Colonic mucosa (tissue), 4 donors: ENCODE data around the gene SNN. TPM values are rescaled to one million over a fixed set of nuclear protein-coding genes. Genes with fewer than 3 reads are reported as not detected.

ENCODE experiments used
- DNase-seq: peaks from one replicate; pipeline ENCODE4 v3.0.0-alpha.2; 2020
- H3K27ac ChIP-seq: fragments of 200-600 bp; one replicate; pipeline ENCODE4 v1.8.0; 2021
- H3K27me3 ChIP-seq: fragments of 200-600 bp; one replicate; pipeline ENCODE4 v1.8.0; 2021
- H3K36me3 ChIP-seq: fragments of 200-600 bp; one replicate; pipeline ENCODE4 v1.8.0; 2021
- H3K4me1 ChIP-seq: fragments of 200-600 bp; one replicate; pipeline ENCODE4 v1.8.0; 2021; ENCODE audit warnings: mild to moderate bottlenecking
- H3K4me3 ChIP-seq: fragments of 200-600 bp; one replicate; pipeline ENCODE4 v1.8.0; 2021
- H3K9ac ChIP-seq, 2 donors: one replicate each; pipeline ENCODE4 v1.7.0; 2013; ENCODE audit warnings: control low read depth in 2 of 2, low read depth in 2 of 2, low read length in 2 of 2
- H3K9me3 ChIP-seq: fragments of 200-600 bp; one replicate; pipeline ENCODE4 v1.8.0; 2021
- intact Hi-C: fragments of 100-400 bp; cut with DNase I; formaldehyde crosslinking; loops from one replicate; pipeline ENCODE4 v1.14.1; 2022
- total RNA-seq, 2 donors: library from RNA; stranded (reverse); fragmentation: NEBNext Ultra II Directional in 1 of 2; extraction: Animal tissue kit (Norgen Biotek cat#: 25700) in 1 of 2; gene quantifications; one replicate each; pipeline ENCODE4 v1.2.1, GENCODE V29; 2021
- TF ChIP-seq, protein P1 (sequence below): fragments of 200-600 bp; IDR thresholded peaks from one replicate; pipeline ENCODE4 v1.8.0; 2022; ENCODE audit warnings: antibody characterized with exemption, mild to moderate bottlenecking
- donor health status: healthy.
- donor health status: DM: no; HTN: no; CAD: no.
- donor health status: DM: no; HTN: no; CAD: no.

SNN gene
- total RNA-seq, 2 donors from 2014 or later = 2.4 to 5.6 TPM

DNA sequence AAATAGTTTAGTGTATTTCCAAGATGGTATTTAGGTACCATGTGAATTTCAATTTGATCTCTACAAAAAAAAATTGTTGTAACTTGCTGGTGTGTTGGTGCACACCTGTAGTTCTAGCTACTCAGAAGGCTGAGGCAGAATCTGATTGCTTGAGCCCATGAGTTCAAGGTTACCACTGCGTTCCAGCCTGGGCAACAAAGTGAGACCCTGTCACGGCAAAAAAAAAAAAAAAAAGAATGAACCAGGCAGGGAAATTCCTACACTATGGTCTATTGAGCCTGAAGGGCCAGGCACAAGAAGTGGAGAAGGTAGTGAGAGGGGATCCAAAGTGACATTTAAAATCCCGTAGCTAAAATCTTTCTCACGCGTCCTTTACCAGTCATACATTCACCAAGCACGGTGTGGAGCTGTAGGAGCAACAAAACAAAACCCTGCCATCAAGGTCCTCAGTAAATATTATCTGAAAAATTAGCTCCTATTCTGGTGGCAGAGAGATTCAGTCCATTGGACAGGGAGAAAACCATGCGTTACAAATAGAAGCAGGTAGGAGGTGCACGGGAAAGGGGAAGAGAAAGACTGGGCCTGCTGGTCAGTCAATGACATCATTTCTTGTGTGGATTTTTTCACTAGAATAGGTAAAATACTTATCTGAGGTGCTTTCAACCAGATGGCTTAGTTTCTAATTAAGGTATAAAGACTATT lies 47.1 kb downstream of the SNN start:
- TF ChIP-seq, protein P1, sequence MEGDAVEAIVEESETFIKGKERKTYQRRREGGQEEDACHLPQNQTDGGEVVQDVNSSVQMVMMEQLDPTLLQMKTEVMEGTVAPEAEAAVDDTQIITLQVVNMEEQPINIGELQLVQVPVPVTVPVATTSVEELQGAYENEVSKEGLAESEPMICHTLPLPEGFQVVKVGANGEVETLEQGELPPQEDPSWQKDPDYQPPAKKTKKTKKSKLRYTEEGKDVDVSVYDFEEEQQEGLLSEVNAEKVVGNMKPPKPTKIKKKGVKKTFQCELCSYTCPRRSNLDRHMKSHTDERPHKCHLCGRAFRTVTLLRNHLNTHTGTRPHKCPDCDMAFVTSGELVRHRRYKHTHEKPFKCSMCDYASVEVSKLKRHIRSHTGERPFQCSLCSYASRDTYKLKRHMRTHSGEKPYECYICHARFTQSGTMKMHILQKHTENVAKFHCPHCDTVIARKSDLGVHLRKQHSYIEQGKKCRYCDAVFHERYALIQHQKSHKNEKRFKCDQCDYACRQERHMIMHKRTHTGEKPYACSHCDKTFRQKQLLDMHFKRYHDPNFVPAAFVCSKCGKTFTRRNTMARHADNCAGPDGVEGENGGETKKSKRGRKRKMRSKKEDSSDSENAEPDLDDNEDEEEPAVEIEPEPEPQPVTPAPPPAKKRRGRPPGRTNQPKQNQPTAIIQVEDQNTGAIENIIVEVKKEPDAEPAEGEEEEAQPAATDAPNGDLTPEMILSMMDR = no peak
- Histone ChIP-seq H3K27me3 (no peaks in the 10 kb centered on the region), H3K9ac (no peak overlapping the region), H3K36me3 (peaks cover 9% of the 10 kb centered on the region), H3K27ac (no peak overlapping the region), H3K9me3 (no peaks in the 10 kb centered on the region), H3K4me3 (no peak overlapping the region), H3K4me1 (no peaks in the 10 kb centered on the region)
- intact Hi-C loops = loop anchor here (5.0 kb wide), 1 partner anchor 318 kb away; no protein-coding TSS in a partner anchor
- DNase-seq = no peak

DNA sequence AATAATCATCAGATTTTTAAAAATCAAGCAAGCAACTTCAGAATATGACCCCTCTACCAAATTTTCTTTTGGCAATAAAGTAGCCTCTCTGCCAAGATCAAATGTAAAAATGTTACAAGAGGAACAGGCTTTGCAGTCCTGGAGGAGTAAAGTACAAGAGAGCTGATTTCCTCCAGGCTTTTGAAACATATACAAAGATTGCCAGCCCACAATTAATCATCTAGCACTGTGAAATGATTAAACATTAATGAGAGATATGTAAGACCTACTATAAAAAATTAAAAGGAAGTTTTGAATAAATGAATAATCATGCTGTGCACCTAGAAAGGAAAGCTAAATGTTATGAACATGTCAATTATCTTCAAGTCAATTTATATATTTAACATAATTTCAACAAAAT lies 48.1 kb downstream of the SNN start:
- no peak overlapping the region for H3K27ac ChIP-seq
- H3K4me1 ChIP-seq = no peaks in the 10 kb centered on the region
- H3K27me3 ChIP-seq = no peaks in the 10 kb centered on the region
- TF ChIP-seq, protein P1 = no peak
- no peak overlapping the region for H3K4me3 ChIP-seq
- H3K9ac ChIP-seq = no peak overlapping the region
- intact Hi-C loops = loop anchor here (5.0 kb wide), 1 partner anchor 319 kb away; no protein-coding TSS in a partner anchor
- peaks cover 17% of the 10 kb centered on the region for H3K36me3 ChIP-seq
- no peak for DNase-seq
- no peaks in the 10 kb centered on the region for H3K9me3 ChIP-seq

DNA sequence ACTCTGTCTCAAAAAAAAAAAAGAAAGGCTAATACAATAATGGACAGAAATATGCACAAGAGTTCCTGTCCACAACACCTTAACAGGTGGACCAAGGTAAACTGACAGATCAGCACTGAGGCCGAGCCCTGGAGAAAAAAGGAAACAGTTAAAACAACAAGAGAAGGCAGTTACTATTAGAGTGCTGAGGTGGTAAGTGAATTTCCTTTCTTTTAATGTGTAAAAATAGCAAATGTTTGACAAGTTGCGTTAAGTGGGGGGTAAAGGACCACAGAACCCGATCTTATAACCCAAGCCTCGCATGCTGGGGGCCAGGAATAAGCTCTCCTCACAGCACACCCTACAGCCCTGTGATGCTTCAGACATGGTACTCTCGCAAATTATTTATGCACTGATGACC lies 49.6 kb downstream of the SNN start:
- Histone ChIP-seq H3K4me1 (peaks cover 7% of the 10 kb centered on the region), H3K27ac (no peak overlapping the region), H3K9me3 (no peaks in the 10 kb centered on the region), H3K36me3 (peaks cover 20% of the 10 kb centered on the region), H3K27me3 (no peaks in the 10 kb centered on the region), H3K4me3 (no peak overlapping the region), H3K9ac (no peak overlapping the region)
- intact Hi-C loops = loop anchor here (5.0 kb wide), 1 partner anchor 321 kb away; no protein-coding TSS in a partner anchor
- TF ChIP-seq, protein P1 = no peak
- no peak for DNase-seq

DNA sequence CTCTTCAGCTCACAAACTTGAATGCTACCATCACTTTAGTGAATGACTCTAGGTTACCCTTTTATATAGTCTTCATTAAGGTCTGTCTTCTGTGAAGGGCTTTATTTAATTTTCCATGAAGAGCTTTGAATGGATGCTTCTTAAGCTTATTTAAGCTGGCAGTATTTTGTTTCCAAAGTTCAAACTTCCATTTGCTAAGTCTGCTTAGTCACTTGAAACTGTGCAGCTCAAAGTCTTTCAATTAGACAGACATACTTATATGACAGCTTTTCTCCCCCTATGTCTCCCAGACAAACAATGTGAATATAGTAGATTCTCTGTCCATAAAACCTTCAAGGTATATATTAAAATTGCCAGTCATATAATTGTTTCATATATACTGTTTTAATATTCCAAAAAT lies 50.9 kb downstream of the SNN start:
- intact Hi-C loops = loop anchor here (5.0 kb wide), 1 partner anchor 322 kb away; no protein-coding TSS in a partner anchor
- H3K27ac ChIP-seq = no peak overlapping the region
- H3K4me3 ChIP-seq = no peak overlapping the region
- H3K9me3 ChIP-seq = no peaks in the 10 kb centered on the region
- no peak for DNase-seq
- H3K9ac ChIP-seq = no peak overlapping the region
- no peaks in the 10 kb centered on the region for H3K27me3 ChIP-seq
- TF ChIP-seq, protein P1 = no peak
- H3K4me1 ChIP-seq = peaks cover 7% of the 10 kb centered on the region
- H3K36me3 ChIP-seq = peaks cover 20% of the 10 kb centered on the region

DNA sequence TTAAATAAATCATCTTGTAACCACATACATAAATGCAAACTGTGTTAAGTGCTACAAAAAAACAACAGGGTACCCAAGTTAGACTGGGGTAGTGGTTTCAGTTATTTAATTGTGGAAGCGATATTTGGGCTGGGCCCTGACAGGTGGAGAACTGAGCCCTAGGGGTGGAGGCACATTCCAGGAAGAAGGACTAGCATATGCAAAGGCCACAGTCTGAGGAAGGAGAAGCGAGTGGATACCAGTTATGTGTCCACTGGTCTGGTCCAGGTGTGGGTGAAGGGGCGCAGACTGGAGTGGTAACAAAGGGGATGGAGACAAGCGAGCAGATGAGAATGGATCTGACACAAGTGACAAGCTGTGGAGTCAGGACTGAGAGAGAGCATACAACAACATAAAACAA lies 51.5 kb downstream of the SNN start:
- intact Hi-C loops = loop anchor here (5.0 kb wide), 1 partner anchor 322 kb away; no protein-coding TSS in a partner anchor
- DNase-seq = no peak
- Histone ChIP-seq H3K27me3 (no peaks in the 10 kb centered on the region), H3K4me3 (no peak overlapping the region), H3K9ac (no peak overlapping the region), H3K9me3 (no peaks in the 10 kb centered on the region), H3K4me1 (peaks cover 7% of the 10 kb centered on the region), H3K36me3 (peaks cover 20% of the 10 kb centered on the region), H3K27ac (no peak overlapping the region)
- TF ChIP-seq, protein P1 = no peak
